Inflammatory macrophage treated with lipopolysaccharide for 1 hour (primary cell): ENCODE results near the gene MEGF11.

ENCODE experiments used
- DNase-seq, 2 donors: peaks; one replicate each; pipeline ENCODE4 v3.0.0-alpha.2; 2020 to 2022

The MEGF11 gene

DNA sequence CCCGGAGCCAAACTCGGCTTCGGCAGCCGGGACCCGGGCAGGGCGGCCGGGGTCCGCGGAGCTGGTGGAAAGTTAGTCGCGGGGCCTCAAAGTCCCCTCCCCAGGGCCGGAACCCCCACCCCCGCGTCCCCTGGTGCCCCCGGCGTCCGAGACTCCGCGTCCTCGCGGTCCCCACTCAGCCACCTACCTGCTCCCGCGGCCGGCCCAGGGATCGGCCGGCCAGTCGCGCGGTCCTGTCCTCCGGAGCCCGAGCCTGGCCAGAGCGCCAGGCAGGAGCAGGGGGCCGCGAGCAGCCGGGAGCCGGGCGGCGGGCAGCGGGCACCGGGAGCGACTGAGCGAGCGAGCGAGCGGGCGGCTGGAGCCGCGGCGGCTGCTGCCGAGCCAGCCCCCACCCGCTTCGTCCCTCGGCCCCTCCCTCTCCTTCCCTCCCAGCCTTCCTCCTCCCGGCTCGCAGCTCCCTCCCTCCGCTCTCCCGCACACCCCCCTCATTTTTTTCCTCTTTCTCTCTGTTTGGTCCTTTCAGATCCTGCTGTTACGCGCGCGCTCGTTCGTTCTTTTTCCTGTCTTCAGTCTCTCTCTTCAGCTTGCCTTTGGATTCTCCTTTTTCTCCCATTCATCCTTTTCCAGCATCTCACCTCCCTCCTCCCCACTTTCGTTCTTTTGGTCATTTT is at the start of gene MEGF11:
Gene MEGF11 (minus strand): TSS at position 333 of the 671 bp plus-strand sequence. CDS start 125,347 bp downstream, outside the sequence.
- no peak for DNase-seq

DNA sequence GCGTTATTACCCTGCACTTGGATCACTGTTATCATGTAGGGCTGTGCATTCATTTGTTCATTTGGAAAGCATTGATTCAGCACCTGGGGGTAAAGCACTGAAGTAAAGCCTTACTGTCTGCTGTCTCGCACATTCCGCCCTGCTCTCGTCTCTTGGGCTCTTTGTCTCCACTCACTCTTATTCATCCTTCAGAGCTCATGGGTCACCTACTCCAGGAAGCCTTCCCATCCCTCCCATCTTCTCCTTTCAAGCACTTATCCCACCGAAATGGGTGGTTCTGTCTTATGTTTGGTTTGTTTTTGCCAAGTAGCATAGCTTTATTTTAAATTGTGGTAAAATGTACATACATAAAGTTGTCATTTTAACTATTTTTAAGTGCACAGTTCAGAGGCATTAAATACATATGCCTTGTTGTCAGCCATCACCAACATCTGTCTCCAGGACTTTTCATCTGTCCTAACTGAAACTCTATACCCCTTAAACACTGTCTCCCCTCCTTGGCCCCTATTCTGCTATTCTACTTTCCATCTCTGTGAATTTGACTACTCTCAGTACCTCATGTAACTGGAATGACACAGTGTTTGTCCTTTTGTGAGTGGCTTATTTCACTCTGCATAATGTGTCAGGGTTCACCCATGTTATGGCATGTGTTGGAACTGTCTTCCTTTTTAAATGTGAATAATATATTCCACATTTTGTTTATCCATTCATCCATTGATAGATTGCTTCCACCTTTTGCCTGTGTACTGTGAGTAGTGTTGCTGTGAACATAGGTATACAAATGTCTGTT is 49.1 kb upstream of the MEGF11 start:
- no peak for DNase-seq

DNA sequence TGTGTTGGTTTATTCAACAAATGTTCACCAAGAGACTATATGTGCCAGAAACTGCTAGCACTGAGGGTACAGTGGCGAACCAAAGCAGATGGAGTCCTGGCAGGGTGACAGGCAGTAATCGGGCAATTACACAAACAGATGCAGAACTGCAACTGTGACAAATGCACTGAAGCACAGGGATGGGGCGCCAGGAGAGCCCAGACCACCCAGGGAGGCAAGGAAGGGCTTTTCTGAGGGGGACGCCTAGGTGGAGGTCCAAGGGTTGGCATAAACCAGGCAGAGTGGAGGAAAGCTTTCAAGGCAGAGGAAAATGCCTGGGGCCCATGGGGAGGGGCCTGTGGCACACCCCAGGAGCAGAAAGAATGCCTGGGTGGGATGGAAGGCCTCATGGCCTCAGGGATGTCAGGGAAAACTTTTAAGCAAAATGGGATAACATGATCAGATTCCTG is 45.3 kb upstream of the MEGF11 start:
- no peak for DNase-seq

DNA sequence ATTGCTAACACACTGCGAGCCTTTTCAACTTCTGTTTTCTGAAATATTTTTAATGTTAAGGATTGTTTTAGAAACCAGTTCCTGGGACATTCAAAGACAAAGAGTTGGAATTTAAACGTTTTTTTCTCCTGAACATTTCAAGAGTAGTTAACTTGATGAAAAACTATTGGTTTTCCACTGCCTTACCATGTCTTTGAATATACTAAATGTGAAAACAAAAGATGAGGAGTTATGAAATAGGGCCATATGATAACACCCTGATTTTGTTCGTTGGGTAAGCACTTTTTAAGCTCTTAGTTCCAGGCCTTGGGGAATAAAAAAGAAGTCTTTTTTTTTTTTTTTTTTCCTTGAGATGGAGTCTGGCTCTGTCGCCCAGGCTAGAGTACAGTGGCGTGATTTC is 42.6 kb upstream of the MEGF11 start:
- DNase-seq, result no peak

DNA sequence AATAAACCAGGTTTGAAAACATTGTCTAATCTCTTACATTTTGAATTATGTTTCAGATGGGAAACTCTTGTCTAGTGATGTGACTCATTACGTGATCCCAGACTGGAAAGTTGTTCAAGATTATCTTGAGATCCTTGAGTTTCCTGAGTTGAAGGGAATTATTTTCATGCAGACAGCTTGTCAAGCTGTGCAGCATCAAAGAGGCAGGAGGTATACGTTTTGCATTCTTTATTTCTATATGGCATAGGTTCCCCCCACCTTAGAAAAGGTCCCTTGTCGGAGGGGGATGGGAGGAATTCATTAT is 41.3 kb upstream of the MEGF11 start:
- no peak for DNase-seq

DNA sequence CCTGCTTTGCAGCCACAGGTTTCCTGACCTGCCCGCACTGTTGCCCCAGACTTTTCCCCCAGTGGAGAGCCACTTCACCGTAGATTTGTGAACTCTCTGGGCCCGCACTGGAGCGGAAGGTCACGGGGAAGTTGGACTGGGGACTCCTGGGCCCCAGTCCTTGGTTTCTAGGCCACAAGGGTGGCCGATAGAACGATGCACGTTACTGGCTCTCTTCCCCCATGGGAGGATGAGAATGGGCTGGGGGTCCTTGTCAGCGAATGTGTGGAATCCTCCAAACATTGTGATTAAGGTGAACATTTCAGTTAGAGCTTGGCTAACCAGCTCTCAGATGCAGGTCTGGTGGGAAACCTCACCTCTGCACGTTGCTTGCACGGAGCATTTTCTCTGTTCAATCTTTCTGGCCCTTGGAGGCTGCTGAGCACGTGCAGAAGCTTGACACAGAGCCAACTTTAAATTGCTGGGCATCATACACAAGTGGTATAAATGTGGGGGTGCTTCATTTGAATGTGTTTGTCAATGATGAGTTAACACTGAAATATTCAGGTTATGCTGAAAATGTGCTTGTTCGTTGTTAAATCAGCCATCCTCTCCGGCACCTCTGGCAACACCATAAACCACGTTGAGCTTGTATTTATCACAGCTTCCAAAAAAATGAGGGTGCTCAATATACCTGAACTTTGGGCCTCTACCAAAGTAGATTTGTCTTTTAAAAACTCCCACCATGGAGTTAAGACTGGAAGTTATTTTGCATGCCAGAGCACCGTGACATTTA is 40.8 kb upstream of the MEGF11 start:
- no peak for DNase-seq

DNA sequence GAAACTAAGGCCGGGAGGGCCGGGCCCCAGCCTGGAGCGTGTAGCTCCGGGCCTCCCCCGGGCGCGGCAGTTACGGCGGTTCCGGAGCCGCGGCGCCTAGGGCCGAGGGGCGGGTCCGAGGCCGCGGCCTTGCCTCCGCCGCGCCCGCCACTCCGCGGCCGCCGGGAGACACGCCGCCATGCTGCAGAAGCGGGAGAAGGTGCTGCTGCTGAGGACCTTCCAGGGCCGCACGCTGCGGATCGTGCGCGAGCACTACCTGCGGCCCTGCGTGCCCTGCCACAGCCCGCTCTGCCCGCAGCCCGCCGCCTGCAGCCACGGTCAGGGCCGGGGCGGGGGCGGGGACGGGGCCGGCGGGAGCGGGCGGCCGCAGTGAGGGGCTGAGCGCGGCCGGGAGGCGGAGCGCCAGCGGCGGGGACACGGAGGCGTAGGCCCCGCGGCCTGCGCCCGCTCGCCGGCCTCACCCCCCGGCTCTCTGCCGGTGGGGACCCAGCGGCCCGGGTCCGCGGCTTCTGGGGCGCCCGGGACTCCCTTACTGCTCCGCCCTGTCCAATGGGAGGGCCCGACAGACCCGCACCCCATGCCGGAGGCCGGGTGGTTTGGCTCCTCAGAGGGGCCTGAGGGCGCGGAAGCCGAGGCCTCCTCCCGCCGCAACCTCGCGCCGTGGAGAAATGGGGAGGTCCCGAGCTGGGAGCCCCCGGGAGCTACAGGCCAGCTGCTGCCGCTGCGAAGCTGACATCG is 40.0 kb upstream of the MEGF11 start, which contains the start of gene DIS3L:
Gene DIS3L (plus strand): TSS at position 150 of the 738 bp plus-strand sequence. CDS start 29 bp downstream, at position 179.
- DNase-seq, result peak; percentile 57 to 60

DNA sequence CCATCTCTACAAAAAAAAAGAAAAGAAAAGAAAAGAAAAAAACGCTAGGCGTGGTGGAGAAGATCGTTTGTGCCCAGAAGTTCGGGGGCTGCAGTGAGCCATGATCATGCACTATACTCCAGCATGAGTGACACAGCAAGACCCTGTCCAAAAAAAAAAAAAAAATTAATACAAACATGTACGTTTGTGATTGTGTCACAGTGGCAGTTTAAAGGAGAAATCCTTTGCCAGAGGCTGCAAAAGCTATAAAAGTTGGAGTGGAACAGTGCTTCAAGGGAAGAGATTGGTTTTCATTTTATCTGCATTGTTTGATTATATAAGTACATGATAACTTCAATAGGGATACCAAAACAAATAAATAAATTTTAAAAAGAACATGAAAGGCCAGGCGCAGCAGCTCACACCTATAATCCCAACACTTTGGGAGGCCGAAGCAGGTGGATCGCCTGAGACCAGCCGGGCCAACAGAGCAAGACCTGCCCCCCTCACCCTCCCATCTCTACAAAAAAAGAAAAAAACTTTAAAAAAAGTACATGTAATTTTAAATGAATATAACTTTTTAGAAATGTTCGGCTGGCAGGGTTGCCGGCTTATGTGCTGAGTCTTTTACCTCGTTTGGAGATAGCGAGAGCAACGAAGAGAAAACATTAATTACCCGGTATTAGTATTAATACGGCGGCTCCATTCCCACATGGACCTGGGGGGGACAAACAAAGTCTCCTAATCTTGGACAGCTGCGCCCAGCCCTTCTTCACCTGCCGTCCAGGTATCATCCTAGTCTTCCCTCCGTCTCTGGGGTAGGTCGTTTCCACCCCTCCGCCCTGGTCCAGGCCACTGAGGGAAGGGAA is 39.2 kb upstream of the MEGF11 start:
- no peak for DNase-seq

DNA sequence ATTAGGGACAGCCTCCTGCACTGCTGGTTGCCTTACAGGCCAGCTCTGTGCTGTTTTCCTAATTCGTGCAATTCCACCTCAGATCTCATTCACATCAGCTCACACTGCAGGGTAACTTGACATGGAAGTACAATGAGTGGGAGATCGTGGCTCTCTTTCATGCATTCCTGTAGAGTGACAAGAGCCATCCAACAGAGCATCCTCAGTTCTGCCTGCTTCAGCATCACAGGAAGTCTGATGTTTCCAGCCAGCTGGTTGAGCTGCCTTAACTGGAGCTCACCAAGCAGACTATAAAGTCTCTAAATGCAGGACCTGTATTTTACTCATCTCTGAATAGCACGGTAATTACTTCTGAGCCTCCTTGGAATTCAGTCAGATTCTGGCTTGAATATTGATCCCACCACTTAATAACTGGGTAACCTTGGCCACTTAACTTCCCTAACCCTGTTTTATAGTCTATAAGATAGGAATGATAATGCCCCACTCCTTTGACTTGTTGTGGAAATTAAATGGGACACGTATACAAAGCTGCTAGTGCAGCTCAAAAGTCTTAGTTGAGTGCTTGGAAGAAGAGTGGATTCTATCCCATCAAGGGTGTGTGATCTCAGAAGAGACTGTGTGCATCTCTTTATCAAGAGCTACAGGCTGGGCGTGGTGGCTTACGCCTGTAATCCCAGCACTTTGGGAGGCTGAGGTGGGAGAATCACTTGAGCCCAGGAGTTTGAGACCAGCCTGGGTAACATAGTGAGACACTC is 38.4 kb upstream of the MEGF11 start:
- DNase-seq, result no peak

DNA sequence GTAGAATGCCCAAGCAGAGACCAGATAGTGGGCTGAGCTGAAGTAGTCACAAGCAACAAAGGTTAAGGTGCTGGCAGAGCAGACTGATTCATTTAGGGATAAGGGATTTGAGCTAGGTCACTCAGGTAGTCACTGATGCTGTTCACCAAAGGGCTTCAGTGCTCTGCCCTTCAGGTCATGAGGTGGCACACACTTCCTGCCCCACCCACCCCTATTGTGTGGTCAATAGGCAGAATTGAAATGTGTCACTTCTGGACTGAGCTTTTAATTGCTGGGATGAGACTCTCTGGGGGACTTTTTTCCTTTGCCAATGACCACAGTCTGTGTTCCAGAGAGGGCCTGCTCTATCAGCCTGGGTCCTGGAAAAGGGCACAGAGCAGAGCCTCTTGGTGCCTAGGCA is 37.0 kb upstream of the MEGF11 start:
- no peak for DNase-seq

DNA sequence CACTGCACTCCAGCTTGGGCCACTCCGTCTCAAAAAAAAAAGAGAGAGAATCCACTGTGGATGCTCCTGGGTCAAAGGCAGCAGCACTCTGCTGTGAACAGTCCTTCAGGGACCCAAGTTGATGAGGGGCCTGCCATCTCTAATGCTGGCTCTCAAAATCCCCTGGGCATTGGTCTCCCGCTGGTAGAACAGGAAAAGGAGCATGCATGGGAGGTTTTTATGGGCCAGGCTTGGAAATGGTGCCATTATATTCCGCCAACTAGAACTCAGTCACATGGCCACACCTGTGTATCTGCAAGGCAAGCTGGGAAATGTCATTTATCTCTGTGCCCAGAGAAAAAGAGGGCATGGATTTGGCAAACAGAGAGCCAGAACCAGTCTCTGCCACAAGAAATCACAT is 36.5 kb upstream of the MEGF11 start:
- DNase-seq, result no peak

DNA sequence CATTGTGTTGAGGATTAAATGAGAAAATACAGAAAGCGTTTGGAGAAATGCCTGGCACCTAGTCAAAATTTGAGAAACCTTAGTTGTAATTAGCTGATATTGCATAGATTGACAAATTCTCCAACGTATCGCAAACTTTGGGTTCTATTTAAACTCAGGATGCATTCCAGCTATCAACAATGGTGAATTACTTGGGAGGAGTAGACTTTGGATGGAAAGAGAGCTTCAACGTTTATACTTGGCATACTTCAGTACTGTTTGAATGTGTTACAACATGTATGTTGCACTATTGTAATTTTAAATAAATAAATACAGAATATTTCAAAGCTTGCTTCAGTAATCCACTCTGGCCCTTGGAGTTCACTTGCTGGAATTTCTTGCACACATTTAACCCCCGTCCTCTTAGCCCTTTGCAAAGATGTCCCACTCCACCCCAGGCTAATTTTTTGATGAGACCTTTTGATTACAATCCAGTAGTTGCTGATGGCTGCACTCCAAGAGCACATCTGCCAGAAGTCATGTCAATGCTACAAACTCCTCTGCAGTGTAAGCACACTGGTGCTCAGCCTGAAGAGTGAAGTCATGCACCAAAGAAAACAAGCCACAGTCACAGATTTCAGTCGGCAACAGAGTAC is 35.1 kb upstream of the MEGF11 start:
- no peak for DNase-seq

DNA sequence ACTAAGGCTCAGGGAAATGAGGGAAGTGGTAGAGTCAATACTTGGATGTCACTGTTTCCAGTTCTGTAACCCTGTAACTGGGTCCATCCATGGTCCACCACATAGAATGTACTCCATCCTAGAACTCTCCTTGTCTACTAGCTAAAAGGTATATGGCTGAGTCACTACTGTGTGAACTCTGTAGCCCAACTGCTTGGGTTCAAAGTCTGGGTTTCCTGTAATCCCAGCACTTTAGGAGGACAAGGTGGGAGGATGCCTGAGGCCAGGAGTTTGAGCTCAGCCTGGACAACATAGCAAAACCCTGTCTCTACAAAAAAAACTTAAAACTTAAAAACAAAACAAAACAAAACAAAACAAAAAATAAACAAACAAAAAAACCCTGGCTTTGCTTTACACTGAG is 34.5 kb upstream of the MEGF11 start:
- no peak for DNase-seq

DNA sequence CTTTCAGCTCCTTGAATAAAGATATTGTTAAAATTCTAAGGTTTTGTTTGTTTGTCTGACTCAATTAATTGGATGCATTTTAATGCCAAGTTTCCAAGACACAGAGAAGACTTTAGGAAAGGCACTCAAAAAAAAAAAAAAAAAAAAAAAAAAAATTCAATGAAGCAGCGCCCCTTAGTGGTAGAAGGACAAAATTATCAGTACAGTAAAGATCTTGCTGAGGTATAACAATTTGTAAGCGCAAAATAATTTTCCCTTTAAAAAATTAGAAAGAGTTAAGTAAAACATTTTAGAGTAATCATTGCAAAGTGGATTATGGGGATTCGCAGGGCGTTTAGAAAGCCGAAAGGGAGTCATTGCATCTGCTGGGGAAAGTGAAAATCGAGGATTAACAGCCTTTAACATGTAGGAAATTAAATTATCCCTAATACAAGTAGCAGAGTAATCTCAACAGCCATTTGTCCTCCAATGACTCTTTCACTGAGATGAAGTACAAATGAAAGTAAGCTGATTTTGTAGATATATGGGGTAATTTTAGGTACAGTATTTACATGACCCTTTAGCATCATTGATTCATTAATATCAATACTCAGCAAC is 34.0 kb upstream of the MEGF11 start:
- DNase-seq, result peak; percentile 30 to 73

DNA sequence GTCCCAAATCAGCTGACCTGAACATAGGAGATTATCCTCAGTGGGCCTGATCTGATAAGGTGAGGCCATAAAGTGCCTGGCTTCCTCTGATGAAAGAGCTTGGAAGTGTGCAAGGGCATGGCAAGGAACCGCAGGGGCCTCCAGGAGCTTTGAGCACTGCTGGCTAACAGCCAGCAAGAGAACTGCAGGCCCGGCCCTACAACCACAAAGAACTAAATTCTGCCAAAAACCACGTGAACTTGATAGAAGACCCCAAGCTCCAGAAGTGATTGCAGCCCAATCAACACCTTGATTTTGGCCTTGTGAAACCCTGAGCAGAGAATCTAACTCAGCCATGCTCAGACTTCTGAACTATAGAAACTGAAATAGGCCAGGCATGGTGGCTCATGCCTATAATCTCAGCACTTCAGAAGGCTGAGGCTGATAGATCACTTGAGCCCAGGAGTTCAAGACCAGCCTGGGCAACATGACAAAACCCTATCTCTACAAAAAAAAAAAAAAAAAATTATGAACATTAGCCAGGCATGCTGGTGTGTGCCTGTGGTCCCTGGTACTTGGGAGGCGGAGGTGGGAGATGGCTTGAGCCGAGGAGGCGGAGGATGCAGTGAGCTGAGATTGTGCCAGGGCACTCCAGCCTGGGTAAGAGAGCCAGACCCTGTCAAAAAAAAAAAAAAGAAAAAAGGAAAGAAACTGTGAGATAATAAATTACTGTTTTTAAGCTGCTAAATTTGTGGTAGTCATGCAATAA is 32.2 kb upstream of the MEGF11 start:
- no peak for DNase-seq

DNA sequence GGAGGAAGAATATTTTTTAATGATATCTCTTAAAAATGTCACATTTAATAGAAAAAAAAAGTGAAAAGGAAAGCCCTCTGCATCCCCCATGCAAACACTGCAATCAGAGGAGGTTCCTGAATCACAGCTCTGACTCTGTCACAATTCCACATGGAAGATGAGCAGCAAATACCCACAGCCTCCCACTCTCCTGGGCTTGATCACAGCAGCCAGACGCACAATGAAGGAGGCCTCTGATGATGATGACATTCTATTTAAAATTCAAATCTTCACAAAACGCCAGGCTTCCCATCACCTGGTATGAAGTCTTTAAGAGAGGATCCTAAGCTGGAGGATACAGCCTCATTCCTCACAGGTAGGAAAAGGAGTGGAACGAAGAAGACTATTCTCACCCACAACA is 30.7 kb upstream of the MEGF11 start:
- peak in 1 of 2 donors; percentile 13 for DNase-seq

DNA sequence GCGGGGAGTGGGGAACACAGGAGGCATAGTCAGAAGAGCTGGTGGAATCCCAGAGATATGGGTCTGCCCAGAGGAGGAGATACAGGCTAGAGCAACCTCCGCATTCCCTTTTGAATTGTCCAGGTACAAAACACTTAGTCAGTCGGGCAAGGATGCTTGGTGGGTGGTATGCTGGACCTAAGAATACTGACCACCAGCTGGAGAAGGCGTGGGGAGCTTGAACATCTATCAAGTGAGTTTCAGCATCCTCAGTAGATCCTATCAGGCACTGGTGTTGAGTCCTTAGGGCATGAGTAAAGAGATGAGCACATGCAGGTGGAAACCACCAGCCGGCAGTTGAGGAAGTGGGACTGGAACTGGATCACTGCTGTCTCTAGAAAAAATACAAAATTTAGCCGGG is 25.1 kb upstream of the MEGF11 start:
- no peak for DNase-seq

DNA sequence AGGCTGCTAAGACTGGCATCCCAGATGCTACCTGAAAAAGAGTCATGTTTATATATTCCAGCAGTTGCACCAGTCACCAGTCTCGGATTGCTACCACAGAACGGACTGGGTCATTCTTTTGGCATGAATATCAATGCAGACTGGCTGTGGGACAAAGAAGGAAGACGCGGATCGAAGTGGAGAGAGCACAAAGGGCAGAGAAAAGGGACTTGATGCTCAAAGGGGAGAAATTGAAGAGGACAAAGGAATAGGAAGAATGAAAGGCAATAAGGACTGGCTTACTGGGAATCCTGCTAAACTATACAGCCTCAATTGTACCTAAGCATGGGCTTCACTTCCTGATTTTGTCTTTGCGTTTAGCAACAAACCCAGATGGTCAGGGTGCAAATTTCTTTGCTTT is 24.5 kb upstream of the MEGF11 start:
- no peak for DNase-seq

DNA sequence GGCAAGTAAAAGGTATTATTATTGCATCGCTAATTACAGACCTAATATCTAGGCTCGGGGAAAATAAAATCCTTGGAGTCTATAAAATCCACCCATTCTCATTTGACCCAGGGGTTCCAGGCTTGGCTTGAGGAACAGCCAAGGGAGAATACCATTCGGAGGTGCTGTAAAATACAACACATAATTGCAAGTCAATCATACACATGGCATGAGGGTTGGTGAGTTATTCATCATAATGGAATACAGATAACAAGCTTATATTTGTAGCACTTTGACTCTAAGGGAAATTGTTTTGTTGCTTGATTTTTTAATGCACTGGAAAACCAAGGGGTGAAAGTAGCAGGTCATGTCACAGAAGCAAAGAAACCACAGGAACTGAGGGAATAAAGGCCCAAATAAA is 23.0 kb upstream of the MEGF11 start:
- DNase-seq, result no peak

DNA sequence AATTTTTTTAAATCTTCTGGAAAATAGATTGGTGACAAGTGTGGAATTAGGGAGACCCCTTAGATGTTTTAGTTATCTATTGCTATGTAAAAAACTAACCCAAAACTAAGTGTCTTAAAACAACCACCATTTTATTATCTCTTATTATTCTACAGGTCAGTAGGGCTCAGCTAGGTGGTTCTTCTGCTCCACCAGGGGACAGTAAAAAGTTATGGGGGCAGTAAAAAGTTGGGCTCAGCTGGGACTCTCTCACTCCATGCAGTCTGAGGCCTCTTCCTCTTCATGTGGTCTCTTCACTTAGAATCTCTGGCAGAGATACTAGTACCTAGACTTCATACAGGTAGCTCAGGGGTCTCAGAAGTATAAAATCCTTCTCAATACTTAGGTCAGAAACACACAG is 21.8 kb upstream of the MEGF11 start:
- no peak for DNase-seq
